Lung microvascular endothelial cell (primary cell): ENCODE data around the gene TBCD. TPM values are rescaled to one million over a fixed set of nuclear protein-coding genes. Genes with fewer than 3 reads are reported as not detected.

Source experiments
- DNase-seq, 2 donors: peaks; one replicate each; pipeline versions ENCODE4 v3.0.0 to v3.0.0-alpha.2; 2010; ENCODE audit warnings: low read depth in 2 of 2
- total RNA-seq: library from RNA; depleted of rRNA; stranded (reverse); fragments of >200 nt; gene quantifications from 2 replicates; pipeline ENCODE4 v1.2.1, GENCODE V29; 2014

The TBCD gene
- total RNA-seq, 1 donor from 2014 or later, result 44.8 TPM

- DNase-seq, result no peak
Observed at GRCh38 chr17:82869536-82869935, 117.7 kb downstream of the TBCD start.

- DNase-seq, result no peak
Observed at GRCh38 chr17:82870091-82870491, 118.2 kb downstream of the TBCD start.

GRCh38 chr17:82870541-82870940 is 118.7 kb downstream of the TBCD start:
- DNase-seq, result no peak

- peak; percentile 36 to 73 for DNase-seq
Observed at GRCh38 chr17:82871056-82871775, 119.4 kb downstream of the TBCD start.

- no peak for DNase-seq
Observed at GRCh38 chr17:82871776-82872561, 120.1 kb downstream of the TBCD start.

- no peak for DNase-seq
Observed at GRCh38 chr17:82872591-82873520, 121.0 kb downstream of the TBCD start.

GRCh38 chr17:82873521-82873920 is 121.7 kb downstream of the TBCD start:
- DNase-seq, result no peak

GRCh38 chr17:82874011-82874835 is 122.4 kb downstream of the TBCD start:
- DNase-seq, result no peak

- peak in 1 of 2 donors; percentile 31 for DNase-seq
Observed at GRCh38 chr17:82875407-82875856, 123.6 kb downstream of the TBCD start.

- DNase-seq, result peak; percentile 77 to 85
Observed at GRCh38 chr17:82876149-82876548, 124.3 kb downstream of the TBCD start.

- DNase-seq, result peak; percentile 82 to 85
Observed at GRCh38 chr17:82876602-82877379, 124.9 kb downstream of the TBCD start.

- DNase-seq, result no peak
Observed at GRCh38 chr17:82878527-82878926, 126.7 kb downstream of the TBCD start.

GRCh38 chr17:82879241-82879640 is 127.4 kb downstream of the TBCD start:
- DNase-seq, result no peak

- DNase-seq, result no peak
Observed at GRCh38 chr17:82880620-82881323, 128.9 kb downstream of the TBCD start.

- DNase-seq, result no peak
Observed at GRCh38 chr17:82881324-82881823, 129.5 kb downstream of the TBCD start.

GRCh38 chr17:82881900-82882714 is 130.2 kb downstream of the TBCD start:
- no peak for DNase-seq

GRCh38 chr17:82882715-82883418 is 131.0 kb downstream of the TBCD start:
- DNase-seq, result no peak
